GM19239 (cell line): ENCODE data around the gene SERPINB10.
"Not testable (repeated sequence)": the region's sequence is repeated elsewhere in the genome, so short reads cannot be mapped to it uniquely, and the experiment has no call there.

Source experiments
- DNase-seq: peaks from one replicate; pipeline ENCODE4 v3.0.0; 2011; ENCODE audit warnings: low spot score; ENCODE audit not compliant: insufficient read length
- FAIRE-seq: peaks from 2 replicates; lab custom pipeline; 2011; peaks lifted over from hg19 to GRCh38; lab: Jason Lieb, UNC

SERPINB10 gene

DNA sequence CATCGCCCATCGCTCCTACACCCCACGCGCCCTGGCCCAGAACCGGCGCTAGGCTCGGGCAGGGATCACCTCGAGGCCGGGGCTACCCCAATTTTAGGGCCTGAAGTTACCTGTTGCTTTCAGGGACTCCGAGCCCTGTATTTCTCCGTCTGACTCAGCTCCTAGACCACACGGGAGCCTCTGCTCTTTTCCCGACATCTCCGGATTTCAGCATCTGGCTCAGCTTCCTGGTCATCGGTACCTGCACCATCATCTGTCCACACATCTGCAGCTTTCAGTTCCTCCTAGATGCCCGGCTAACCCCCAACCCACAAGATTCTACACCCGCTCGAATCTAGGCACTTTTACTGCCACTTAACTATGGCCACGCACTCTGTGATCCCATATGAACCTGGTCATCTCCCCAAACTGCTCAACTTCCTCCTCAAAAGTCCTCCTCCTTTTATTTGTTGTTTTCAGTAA is 29.2 kb downstream of the SERPINB10 start:
- no peak for DNase-seq
- peak; percentile 31 for FAIRE-seq

GRCh38 chr18:63940008-63940407 is 32.2 kb downstream of the SERPINB10 start:
- no peak for DNase-seq
- FAIRE-seq, result no peak

DNA sequence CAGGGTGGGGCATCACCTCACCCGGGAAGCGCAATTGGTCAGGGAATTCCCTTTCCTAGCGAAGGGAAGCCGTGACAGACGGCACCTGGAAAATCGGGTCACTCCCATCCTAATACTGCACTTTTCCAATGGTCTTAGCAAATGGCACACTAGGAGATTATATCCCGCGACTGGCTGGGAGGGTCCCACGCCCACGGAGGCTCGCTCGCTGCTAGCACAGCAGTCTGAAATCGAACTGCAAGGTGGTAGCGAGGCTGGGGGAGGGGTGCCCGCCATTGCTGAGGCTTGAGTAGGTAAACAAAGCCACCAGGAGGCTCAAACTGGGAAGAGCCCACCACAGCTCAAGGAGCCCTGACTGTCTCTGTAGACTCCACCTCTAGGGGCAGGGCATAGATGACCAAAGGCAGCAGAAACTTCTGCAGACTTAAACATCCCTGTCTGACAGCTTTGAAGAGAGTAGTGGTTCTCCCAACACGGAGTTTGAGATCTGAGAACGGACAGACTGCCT is 32.8 kb downstream of the SERPINB10 start:
- not testable (repeated sequence) for FAIRE-seq, DNase-seq

GRCh38 chr18:63947051-63947790 is 39.5 kb downstream of the SERPINB10 start:
- peak; percentile 39 for FAIRE-seq
- no peak for DNase-seq

- peak; percentile 61 for FAIRE-seq
- DNase-seq, result peak; percentile 45
These were observed 41.4 kb downstream of the SERPINB10 start, which contains the start of gene HMSD for GRCh38 chr18:63949068-63949737. Gene HMSD, plus strand, starts transcription at chr18:63949301. Its CDS starts 4,155 bp downstream, at chr18:63953456.

- FAIRE-seq (peak; percentile 80), DNase-seq (no peak)
These were observed 43.5 kb downstream of the SERPINB10 start for GRCh38 chr18:63951302-63951705.

DNA sequence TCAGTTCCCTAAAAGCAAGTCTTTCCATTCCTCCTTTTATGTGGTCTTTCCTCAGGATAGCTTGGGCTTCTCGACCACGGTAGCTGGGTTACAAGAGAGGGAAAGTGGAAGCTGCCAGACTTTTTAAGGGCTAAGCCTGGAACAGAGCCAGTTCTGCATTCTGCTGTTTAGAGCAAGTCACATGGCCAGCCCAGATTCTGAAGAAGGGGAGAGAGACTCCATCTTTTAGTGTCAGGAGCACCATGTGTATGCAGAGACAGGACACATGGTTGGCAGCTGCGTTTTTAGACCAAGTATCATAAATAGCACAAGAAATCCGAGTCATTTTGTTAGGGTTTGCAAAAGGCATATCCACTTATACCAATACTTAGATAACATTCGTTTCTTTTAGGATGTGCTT is 46.1 kb downstream of the SERPINB10 start:
- DNase-seq, result no peak
- FAIRE-seq, result peak; percentile 45

DNA sequence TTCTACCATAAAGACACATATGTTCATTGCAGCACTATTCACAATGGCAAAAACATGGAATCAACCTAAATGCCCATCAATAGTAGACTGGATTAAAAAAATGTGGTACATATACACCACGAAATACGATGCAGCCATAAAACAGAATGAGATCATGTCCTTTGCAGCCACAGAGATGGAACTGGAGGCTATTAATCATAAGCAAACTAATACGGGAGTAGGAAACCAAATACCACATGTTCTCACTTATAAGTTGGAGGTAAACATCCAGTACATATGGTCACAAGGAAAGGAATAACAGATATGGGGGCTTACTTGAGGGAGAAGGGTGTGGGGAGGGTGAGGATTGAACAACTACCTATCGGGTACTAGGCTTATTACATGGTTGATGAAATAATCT is 49.0 kb downstream of the SERPINB10 start:
- no peak for FAIRE-seq
- no peak for DNase-seq

DNA sequence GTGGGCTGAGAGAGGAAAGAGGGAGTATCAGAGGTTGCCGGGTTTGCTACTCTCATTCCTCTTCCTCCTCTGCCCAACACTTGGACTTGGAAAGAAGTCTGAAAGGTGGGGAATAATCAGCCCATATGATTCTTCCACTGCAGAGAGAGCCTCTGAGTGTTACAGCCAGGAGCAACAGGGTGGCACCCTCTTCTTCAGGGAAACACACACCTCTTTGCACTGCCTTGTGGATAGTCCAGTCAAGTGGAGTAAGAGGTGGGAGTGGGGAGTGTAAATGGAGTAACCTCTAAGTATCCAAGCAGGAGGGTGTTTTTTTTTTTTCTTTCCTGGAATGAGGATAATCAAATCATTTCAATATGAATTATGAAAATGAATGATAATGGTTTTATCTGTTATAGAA is 53.1 kb downstream of the SERPINB10 start:
- FAIRE-seq, result no peak
- no peak for DNase-seq

- no peak for FAIRE-seq
These were observed 53.8 kb downstream of the SERPINB10 start for GRCh38 chr18:63961435-63961980.

GRCh38 chr18:63962137-63962536 is 54.4 kb downstream of the SERPINB10 start:
- DNase-seq (no peak), FAIRE-seq (no peak)

More at GRCh38 chr18:63961435-63961980, 53.8 kb downstream of the SERPINB10 start:
- DNase-seq, result no peak

GRCh38 chr18:63963615-63964256 is 56.0 kb downstream of the SERPINB10 start:
- FAIRE-seq (peak; percentile 71), DNase-seq (no peak)

GRCh38 chr18:63964908-63965307 is 57.1 kb downstream of the SERPINB10 start:
- no peak for FAIRE-seq
- DNase-seq, result no peak

GRCh38 chr18:63965716-63966330 is 58.1 kb downstream of the SERPINB10 start:
- FAIRE-seq, result no peak

DNA sequence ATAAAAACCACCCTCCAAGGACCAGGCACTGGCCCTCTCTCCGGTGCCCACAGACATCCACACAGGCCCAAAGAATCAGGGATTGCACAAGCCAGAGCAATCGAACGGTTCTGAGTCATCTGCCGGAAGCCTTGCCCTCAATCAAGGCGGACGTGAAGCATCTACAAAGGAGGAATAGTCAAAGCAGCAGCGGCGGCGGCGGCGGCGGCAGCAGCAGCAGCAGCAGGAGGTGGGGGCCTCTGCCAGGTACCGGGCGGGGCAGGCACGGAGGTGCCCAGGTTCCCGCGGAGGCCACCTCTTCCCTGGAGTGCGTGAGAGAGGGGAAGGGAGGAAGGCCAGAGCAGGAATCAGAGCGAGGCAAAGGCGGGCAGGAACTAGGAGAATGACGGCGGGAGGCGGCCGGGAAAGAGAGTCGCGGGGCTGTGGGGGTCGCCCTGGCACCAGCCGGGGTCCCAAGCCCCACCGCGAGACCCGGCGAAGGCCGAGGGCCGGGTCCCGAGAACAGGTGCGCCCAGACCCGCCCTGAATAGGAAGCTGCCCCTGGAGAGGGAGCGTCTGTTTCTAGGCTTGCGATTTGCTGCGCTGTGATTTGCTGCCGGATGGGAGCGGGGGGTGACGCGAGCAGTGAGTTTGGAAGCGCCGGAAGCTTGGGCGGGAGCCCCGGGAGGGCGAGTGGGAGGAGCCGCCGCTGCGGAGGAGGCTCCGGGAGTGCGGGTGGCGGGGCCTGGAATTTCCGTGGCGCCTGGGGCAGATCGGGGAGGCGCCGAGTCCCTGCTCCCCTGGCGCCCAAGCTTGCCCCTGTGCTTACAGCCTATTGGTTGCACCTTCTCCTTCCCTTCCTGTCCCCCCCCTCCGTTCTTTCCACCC is 62.4 kb downstream of the SERPINB10 start, which contains the start of gene SERPINB8:
Gene SERPINB8 (plus strand): TSS at position 140 of the 867 bp plus-strand sequence. CDS start 8,228 bp downstream, outside the sequence.
- FAIRE-seq, result peak; percentile 89
- DNase-seq, result peak; percentile 38

More at GRCh38 chr18:63965716-63966330, 58.1 kb downstream of the SERPINB10 start:
- DNase-seq, result no peak

DNA sequence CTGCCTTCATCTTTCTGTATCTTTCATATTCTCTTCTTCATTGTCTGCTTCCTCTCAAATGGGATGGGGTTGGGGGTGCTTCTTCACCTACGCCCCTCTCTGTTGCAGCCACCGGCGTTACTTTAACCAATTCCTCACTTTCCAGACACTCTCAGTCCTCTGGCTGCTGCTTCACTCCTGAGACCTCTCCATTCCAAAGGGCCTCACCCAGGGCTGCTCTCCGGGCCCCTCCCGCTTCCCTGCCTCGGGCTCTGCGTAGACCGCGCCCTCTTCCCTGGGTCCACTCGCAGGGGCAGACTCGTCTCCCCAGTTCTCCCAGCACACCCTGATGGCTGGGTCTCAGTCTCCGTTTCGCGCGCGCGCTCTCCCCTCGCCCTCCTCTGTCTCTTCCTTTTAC is 63.0 kb downstream of the SERPINB10 start:
- FAIRE-seq, result no peak
- DNase-seq, result no peak

GRCh38 chr18:63971320-63972001 is 63.7 kb downstream of the SERPINB10 start:
- DNase-seq (no peak), FAIRE-seq (no peak)

DNA sequence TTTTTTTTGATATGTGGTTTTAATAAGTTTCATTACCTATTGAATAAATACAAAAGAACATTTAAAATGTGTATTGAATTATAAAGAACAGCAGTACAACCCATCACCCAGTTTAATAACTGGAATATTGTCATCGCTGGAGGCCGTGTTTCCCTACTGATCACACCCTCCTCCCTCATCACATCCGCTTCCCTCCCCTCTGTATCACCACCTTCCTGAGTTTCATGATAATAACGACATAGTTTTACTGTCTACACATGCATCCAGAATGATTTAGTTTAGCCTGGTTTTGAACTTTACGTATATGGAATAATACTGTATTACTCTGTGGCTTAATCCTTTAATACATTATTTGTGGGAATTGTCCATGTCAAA is 64.2 kb downstream of the SERPINB10 start:
- no peak for DNase-seq
- peak; percentile 18 for FAIRE-seq
